RKO (cell line): Measurements from ENCODE around the gene MRPL10.
A peak's percentile ranks its signal among the peaks of the same experiment; 100 is the strongest.

Source experiments
- DNase-seq: peaks from one replicate; pipeline ENCODE4 v3.0.0-alpha.2; 2016; ENCODE audit warnings: low spot score

The MRPL10 gene

GRCh38 chr17:47839071-47839470, 7.7 kb upstream of the MRPL10 start:
- no peak for DNase-seq

DNA sequence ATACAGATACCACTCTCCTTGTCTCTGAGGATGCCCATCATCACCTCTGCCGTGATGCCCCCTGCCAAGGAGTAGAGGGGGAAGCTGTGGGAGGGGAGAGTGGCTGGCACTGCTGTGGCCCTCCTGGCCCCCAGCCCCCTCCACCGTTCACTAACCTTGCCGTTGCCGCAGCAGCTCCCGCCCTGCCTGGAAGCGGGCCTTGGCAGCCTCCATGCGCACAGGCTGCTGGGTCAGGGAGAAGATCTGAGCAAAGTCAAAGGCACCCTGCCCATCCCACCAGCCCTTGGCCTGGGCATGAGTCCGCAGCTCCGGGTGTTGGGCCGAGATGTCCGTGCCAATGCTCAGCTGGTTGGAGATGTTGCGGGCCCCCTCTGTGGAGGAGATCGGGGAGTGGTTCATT, 7.3 kb upstream of the MRPL10 start:
- DNase-seq = no peak

- no peak for DNase-seq
Observed at GRCh38 chr17:47837401-47838039, 6.2 kb upstream of the MRPL10 start.

- DNase-seq = no peak
Observed at GRCh38 chr17:47836601-47837000, 5.3 kb upstream of the MRPL10 start.

DNA sequence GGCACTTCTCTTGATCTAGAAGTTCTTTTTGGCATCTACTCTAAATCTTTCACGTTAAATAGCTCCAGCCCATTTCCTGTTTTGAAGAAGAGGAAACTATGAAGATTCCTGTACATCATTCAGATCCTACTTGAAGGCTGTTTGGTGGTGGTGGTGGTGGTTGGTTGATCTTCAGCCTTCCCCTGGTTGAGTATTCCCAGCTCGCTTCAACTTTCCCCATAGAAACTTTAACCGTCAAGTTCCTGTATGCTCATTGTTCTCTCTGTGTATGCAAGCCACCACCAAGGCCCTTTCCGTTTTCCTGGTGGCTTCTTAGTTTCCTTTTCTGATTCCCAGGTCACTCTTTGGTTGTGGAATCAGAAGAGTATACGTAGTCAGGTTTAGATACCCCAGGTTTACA, 3.4 kb upstream of the MRPL10 start:
- DNase-seq = no peak

GRCh38 chr17:47831934-47832327, 590 bp upstream of the MRPL10 start:
- DNase-seq = peak; percentile 22

DNA sequence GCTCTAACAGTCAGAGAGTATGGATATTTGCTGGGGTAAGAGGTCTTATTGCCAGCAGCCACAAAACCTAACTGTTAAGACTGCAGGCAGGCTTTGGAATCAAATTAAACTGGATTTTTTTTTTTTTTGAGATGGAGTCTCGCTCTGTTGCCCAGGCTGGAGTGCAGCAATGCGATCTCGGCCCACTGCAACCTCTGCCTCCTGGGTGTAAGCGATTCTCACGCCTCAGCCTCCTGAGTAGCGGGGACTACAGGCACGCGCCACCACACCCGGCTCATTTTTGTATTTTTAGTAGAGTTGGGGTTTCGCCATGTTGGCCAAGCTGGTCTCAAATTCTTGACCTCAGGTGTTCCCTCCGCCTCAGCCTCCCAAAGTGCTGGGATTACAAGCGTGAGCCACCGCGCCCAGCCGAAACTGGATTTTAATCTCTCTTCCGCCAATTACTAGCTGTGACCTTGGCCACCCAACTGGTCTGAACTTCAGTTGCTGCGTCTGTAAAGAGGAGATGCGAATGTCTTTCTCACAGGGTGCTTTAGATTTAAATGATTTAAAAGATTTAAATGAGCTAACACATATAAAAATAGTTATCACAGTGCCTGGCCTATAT, 842 bp downstream of the MRPL10 start:
- DNase-seq = no peak

GRCh38 chr17:47829870-47830269, 1.5 kb downstream of the MRPL10 start:
- DNase-seq = no peak

DNA sequence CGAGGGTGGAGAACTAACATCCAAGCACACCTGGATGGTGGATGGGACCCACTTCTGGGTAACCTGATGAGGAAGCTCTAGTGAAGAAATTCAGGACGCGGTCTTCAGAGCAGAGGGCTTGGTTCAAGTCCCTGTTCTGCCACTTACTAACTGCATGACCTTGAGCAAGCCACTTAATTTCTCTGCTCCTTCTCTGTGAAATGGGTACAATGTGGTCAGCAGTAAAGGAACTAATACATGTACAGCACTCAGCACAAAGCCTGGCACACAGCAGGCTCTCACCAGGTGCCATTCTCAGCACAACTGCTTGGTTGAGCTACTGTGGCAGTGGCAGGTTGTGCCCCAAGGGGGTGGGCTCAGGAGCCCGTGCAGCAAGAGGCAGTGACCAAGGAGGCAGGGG, 7.8 kb downstream of the MRPL10 start:
- DNase-seq = no peak

- DNase-seq = no peak
Observed at GRCh38 chr17:47822785-47823184, 8.6 kb downstream of the MRPL10 start.

DNA sequence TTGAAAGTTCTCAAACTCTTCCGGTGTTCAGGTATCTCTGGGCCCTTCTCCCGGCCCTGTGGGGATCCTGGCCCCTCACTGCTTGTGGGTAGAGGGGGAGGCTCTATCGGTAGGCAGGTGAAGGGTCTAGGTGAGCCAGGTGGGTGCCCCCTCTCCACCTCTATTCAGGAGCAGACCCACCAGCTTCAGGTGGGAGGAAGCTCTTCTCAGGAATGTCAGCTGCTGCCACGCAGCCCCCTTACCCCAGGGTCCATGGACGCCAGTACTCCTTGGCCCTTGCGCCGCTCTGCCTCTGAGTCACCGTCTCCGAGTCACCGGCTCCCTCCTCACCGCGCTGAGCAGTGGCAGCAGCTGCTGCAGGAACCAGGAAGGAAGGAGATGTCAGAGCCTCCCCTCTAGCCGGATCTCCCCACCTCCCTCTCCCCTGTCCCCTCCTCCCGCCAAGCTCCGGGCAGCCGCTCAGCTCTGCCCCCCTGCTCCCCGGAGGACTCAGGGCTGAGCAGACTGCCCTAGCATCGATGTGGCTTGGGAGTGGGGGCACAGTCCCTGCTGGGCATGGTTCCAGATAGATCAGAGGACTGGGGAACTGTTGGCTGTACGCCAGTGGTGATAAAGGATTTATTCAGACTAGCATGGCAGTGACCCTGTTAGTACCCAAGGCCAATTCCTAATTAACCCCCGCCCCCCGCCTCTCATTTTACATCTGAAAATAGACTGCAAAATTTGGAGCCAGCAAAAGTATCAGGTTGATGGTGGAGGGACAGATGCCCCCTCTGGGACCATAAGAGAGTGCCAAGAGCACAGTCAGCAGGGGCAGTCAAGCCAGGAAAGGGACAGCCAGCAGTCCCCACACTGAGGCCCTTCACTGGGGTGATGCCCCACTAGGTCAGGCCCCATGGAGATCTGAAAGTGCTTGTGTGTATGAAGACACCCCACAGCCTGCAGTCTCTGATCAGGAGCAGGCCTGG, 9.6 kb downstream of the MRPL10 start, which contains the start of gene OSBPL7:
OSBPL7 (minus strand) TSS at position 371 of the 968 bp plus-strand sequence. CDS start 1,516 bp downstream, outside the sequence.
- DNase-seq = peak; percentile 95

DNA sequence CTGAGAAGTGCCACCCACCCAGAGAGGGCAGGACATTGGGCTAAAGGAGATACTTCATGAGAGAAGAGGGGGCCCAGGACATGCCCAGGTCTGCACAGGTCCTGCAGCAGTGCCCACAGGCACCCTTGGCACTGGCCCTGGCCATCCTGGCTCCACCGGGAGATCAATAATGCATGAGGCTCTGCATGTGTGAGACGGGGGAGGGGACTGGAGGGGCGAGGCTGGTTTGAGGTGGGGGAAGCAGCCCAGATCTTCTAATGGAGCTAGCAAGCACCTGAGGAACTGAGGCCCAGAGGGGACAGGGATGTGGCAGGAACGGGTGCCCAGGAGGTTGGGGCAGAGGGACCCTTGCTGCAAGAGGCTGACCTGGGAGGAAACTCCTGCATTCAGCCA, 10.3 kb downstream of the MRPL10 start:
- no peak for DNase-seq

DNA sequence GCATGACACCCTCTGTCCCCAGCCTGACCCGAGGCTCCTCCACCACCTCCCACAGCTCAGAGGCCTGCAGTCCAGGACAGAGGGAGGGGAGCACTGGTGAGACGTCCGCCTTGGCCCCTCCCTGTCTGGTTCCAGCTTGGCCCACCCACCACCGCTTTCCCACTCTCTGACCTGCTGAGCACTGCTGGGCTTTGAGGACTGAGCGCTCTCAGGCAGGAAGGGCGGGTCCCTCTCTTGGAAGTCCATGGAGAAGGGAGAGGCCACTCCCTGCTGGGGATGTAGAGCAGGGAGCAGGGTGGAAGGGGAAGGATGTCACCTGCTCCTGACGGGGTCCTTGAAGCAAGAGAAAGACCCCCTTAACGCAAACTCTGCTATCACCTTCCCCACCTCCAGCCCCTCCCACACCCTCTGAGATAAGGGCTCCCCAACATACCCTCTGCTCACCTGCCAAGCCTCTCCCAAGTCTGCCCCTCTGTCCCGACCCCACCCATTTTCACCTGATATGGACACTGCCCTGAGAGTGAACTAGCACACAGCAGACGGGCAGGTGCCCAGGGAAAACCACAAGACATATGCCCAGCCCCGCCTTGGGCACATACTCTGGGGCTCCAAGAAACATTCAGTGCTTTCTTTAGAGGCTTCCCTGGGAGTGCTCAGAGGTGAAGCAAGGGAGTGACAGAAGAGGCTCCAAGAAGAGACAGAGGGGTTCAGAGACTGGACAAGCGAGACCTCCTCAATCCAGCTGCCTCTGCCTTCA, 11.1 kb downstream of the MRPL10 start:
- DNase-seq = no peak

- DNase-seq = no peak
Observed at GRCh38 chr17:47819475-47819874, 11.9 kb downstream of the MRPL10 start.

- no peak for DNase-seq
Observed at GRCh38 chr17:47818002-47818695, 13.2 kb downstream of the MRPL10 start.

GRCh38 chr17:47816947-47817346, 14.4 kb downstream of the MRPL10 start:
- DNase-seq = no peak

- DNase-seq = no peak
Observed at GRCh38 chr17:47816111-47816735, 15.1 kb downstream of the MRPL10 start.

GRCh38 chr17:47815106-47815918, 16.0 kb downstream of the MRPL10 start:
- DNase-seq = no peak

DNA sequence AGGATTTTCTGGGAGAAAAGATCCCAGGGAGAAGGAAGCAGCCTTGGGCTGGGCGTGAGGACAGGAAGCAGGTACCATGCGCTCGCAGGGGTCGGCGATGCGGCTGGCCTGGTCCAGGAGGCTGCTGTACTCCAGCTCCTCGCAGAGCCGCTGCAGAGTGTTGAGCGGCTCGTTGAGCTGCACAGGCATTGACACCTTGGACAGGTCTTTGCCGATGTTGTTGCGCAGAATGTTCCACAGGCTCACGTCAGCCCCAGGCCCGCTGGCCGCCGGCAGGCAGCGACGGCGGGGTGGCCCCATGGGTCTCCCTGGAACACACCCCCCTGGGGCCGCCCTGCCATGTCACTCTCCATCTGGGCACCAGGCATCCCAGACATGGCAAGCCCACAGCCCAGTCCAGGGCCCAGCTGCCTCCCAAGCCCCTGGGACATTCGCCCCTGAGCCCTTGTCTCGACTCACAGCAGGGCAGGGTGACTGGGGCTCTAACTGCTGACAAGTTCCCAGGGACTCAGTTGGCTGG, 17.8 kb downstream of the MRPL10 start:
- DNase-seq = no peak

GRCh38 chr17:47813077-47813476, 18.3 kb downstream of the MRPL10 start:
- no peak for DNase-seq
